Measurements from ENCODE around the gene SHISA9. TPM values are rescaled to one million over a fixed set of nuclear protein-coding genes. Genes with fewer than 3 reads are reported as not detected.

The SHISA9 gene
- total and polyA plus RNA-seq, 12 donors: 0.04 to 0.96 (median 0.13) TPM; not detected in 3

DNA sequence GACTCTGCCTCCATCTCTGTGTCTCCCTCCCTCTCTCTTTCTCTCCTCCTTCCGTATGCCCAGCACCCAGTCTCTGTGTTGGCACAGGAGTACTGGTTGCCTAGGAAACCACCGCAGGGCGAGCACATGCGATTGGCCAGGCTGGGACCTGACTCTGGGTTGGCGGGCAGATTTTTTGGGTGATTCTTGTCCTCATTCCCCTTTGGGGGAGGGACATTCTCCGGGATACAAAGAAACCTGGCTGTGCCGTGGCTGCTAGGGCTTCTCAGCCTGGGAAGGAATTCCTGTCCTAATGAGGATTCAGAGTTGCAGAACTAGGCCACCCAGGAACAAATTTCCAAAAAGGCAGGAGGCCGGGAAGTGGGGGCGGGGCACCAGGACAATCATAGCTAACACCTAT lies 168.9 kb downstream of the SHISA9 start:
- Histone ChIP-seq H3K4me3 (no peak overlapping the region), H3K27ac (no peak overlapping the region), H3K36me3 (no peaks in the 10 kb centered on the region), H3K4me1 (no peaks in the 10 kb centered on the region), H3K27me3 (peaks cover 0 to 22% (median 0%) of the 10 kb centered on the region in 7 donors), H3K9me3 (peaks cover 0 to 18% (median 0%) of the 10 kb centered on the region in 11 donors)
- ATAC-seq (no peak), DNase-seq (no peak)
- 11 to 13% methylated on average over 9 of the region's 9 CpGs for WGBS, 2 donors
- intact Hi-C loops (cut with DNase I): no loop called here
- TF ChIP-seq, protein P1, sequence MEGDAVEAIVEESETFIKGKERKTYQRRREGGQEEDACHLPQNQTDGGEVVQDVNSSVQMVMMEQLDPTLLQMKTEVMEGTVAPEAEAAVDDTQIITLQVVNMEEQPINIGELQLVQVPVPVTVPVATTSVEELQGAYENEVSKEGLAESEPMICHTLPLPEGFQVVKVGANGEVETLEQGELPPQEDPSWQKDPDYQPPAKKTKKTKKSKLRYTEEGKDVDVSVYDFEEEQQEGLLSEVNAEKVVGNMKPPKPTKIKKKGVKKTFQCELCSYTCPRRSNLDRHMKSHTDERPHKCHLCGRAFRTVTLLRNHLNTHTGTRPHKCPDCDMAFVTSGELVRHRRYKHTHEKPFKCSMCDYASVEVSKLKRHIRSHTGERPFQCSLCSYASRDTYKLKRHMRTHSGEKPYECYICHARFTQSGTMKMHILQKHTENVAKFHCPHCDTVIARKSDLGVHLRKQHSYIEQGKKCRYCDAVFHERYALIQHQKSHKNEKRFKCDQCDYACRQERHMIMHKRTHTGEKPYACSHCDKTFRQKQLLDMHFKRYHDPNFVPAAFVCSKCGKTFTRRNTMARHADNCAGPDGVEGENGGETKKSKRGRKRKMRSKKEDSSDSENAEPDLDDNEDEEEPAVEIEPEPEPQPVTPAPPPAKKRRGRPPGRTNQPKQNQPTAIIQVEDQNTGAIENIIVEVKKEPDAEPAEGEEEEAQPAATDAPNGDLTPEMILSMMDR (IDR thresholded peaks at IDR 0.05): no peak

DNA sequence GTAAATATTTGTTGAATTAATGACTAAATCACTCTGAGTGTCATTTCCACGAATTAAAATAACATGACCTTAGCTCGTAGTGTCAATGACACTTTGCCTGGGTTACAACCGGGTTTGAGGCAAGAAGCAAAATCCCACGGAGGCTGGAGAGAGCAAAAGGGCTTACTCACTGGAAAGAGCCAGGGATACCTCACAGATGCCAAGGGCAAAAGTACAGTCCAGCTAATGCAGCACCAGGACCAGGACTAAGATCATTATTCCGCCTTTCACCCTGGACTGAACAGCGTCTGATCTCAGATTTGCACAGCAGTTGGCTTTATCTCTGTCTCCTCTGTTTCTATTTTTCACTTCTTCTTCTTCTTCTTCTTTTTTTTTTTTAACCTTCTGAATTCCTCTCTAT lies 175.5 kb downstream of the SHISA9 start:
- intact Hi-C loops (cut with DNase I): no loop called here
- H3K4me1 ChIP-seq: no peaks in the 10 kb centered on the region
- 69 to 72% methylated on average over 6 of the region's 6 CpGs for WGBS, 2 donors
- H3K27ac ChIP-seq: no peak overlapping the region
- no peak overlapping the region for H3K4me3 ChIP-seq
- H3K27me3 ChIP-seq: peaks cover 0 to 11% (median 1%) of the 10 kb centered on the region in 7 donors
- DNase-seq (no peak), ATAC-seq (no peak)
- no peaks in the 10 kb centered on the region for H3K36me3 ChIP-seq
- H3K9me3 ChIP-seq: no peaks in the 10 kb centered on the region
- TF ChIP-seq, protein P1 (IDR thresholded peaks at IDR 0.05): no peak

DNA sequence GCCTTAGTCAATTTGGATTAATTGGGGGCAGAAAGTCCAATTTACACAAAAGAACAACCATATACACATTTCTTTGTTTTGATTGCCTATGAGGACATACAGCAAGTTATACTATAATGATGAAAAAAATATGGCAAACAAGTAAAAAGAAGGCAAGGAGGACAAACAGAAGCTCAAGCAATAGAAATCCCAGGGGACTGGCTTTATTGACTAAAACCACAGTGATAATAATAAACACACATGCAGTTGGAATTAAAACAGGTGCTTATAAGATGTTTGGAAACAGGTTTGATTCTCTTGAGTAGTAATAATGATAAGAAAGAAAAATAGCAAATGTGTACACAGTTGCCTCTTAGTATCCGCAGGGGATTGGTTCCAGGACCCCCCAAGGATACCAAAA lies 176.4 kb downstream of the SHISA9 start:
- no peaks in the 10 kb centered on the region for H3K9me3 ChIP-seq
- no peak overlapping the region for H3K4me3 ChIP-seq
- intact Hi-C loops (cut with DNase I): no loop called here
- ATAC-seq (no peak), DNase-seq (no peak)
- no peak overlapping the region for H3K27ac ChIP-seq
- no peaks in the 10 kb centered on the region for H3K36me3 ChIP-seq
- H3K27me3 ChIP-seq: peaks cover 0 to 8% (median 0%) of the 10 kb centered on the region in 7 donors
- 56 to 57% methylated on average over 1 of the region's 1 CpG for WGBS, 2 donors
- H3K4me1 ChIP-seq: no peaks in the 10 kb centered on the region
- TF ChIP-seq, protein P1 (IDR thresholded peaks at IDR 0.05): no peak

DNA sequence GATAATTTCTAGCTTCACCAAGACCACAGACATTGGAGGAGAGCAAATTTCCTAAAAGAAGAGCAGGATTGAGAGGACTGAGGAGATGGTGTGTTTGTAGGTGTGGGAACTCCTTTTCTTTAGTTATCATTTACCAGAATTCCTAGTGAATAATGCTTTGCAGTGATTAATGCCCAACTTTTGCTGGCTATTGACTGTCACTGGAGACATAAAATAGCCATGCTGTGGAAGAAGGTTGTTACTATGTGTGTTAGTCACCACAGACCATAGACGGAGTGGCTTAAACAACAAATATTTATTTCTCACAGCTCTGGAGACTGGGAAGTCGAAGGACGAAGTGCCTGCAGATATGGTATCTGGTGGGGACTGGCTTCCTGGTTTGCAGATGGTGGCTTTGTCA lies 179.1 kb downstream of the SHISA9 start:
- H3K27me3 ChIP-seq: peaks cover 0 to 7% (median 0%) of the 10 kb centered on the region in 7 donors
- ATAC-seq (no peak), DNase-seq (no peak)
- no peak overlapping the region for H3K27ac ChIP-seq
- H3K4me3 ChIP-seq: no peak overlapping the region
- H3K4me1 ChIP-seq: no peaks in the 10 kb centered on the region
- 75 to 76% methylated on average over 3 of the region's 3 CpGs for WGBS, 2 donors
- no peaks in the 10 kb centered on the region for H3K9me3 ChIP-seq
- no peaks in the 10 kb centered on the region for H3K36me3 ChIP-seq
- intact Hi-C loops (cut with DNase I): no loop called here
- TF ChIP-seq, protein P1 (IDR thresholded peaks at IDR 0.05): no peak

Measured in heart right ventricle (tissue), 16 donors.